Esophagus muscularis mucosa (tissue), 3 donors: Measurements from ENCODE around the gene CFAP221.

Experiments
- CTCF ChIP-seq, 3 experiments: fragments of 200-600 bp in 2 of 3; fragments of 450-650 bp in 1 of 3; sonication (generic) in 2 of 3; IDR thresholded peaks; one replicate each; pipeline ENCODE4 v1.5.1; 2017 to 2019; ENCODE audit warnings: antibody characterized with exemption in 3 of 3, mild to moderate bottlenecking in 2 of 3, moderate library complexity in 1 of 3
- POLR2A ChIP-seq: fragments of 450-650 bp; IDR thresholded peaks from one replicate; pipeline ENCODE4 v1.6.1; 2017; ENCODE audit warnings: antibody characterized with exemption, moderate library complexity, mild to moderate bottlenecking, low read depth
- POLR2AphosphoS5 ChIP-seq, 2 donors: sonication (generic); formaldehyde crosslinking; IDR thresholded peaks; one replicate each; pipeline ENCODE4 v1.6.1; 2017; ENCODE audit warnings: antibody characterized with exemption in 2 of 2

- TF ChIP-seq CTCF (IDR thresholded peaks at IDR 0.05) (no peak), POLR2AphosphoS5 (IDR thresholded peaks at IDR 0.05) (no peak), POLR2A (no peak)
These were observed 6.5 kb upstream of the CFAP221 start for GRCh38 chr2:119537792-119538191.
